Glomerular visceral epithelial cell (primary cell): ENCODE measurements around the gene ACVR1.
A peak's percentile ranks its signal among the peaks of the same experiment; 100 is the strongest.
"Not testable (repeated sequence)": the region's sequence is repeated elsewhere in the genome, so short reads cannot be mapped to it uniquely, and the experiment has no call there.

Experiments
- DNase-seq: peaks from one replicate; pipeline ENCODE4 v3.0.0-alpha.2; 2016; ENCODE audit errors: extremely low spot score

ACVR1 gene

DNA sequence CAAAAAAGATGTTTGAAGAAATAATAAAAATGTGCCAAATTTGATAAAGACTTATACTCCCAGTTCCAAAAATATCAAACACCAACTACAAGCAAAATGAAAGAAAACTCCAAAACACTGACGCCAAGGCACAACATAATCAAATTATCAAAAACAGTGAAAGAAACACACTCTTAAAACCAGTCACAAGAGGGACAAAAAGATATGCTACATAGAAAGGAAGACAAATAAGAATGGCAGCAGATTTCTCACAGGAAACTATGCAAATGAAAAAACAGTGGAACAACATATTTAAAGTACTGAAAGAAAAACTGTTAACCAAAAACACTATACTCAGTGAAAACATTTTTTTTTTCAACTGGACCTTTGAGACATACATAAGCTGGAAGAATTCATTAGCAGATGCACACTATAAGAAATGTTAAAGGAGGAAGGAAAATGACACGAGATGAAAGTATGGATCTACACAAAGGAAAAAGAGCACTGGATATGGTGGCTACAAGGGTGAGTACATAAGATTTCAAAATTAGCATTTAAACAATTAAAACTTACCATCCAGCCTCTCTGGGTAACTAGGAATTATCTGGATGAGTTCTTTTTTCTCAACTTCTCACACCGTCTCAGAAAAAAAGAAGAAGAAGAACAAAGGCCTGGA is 153.4 kb downstream of the ACVR1 start:
- DNase-seq, result peak; percentile 9

- DNase-seq, result no peak
These were observed 155.6 kb downstream of the ACVR1 start for GRCh38 chr2:157720504-157720903.

GRCh38 chr2:157704653-157705052 is 171.5 kb downstream of the ACVR1 start:
- DNase-seq, result not testable (repeated sequence)

DNA sequence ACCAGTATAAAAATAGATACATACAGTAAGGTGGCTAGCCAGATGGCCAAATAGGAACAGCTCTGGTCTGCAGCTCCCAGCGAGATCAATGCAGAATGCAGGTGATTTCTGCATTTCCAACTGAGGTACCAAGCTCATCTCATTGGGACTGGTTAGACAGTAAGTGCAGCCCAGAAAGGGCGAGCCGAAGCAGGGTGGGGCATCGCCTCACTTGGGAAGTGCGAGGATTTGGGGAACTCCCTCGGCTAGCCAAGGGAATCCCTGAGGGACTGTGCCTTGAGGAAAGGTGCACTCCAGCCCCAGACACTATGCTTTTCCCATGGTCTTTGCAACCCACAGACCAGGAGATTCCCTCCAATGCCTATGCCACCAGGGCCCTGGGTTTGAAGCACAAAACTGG is 172.0 kb downstream of the ACVR1 start:
- DNase-seq, result not testable (repeated sequence)

GRCh38 chr2:157699806-157700205 is 176.3 kb downstream of the ACVR1 start:
- no peak for DNase-seq

GRCh38 chr2:157699009-157699408 is 177.1 kb downstream of the ACVR1 start:
- no peak for DNase-seq

DNA sequence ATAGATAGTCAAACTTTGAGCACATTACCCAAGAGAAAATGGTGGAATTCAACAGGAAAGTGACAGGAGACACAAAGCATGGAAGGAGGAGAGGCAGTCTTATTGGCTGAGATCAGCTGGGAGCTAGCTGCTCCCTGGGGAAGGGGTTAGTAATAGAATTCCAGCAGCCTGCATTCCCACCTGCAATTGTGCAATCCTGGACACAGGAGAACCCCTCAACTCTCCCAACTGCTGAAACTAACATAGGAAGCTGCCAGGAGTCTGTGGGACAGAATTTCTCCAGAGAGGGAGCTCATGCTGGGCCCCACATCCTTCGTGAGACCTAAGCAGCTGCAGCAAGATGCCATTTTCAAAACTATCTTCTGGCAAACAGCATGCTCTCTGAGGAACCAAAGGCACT is 177.7 kb downstream of the ACVR1 start:
- no peak for DNase-seq

DNA sequence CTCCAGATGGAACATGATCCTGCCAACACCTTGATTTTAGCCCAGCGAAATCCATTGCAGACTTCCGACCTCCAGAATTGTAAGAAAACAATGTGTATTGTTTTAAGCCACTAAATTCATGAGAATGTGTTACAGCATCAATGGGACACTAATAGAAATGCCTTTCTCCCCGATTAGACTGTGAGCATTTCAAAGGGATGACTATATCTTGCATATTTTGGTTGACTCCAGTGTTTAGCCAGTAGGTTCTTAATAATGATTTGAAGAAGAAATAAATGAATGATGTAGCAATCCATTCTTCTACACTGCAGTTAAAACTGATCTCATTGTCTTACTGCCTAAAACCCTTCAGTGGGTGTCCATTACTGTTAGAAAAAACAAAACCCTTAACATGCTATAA is 180.1 kb downstream of the ACVR1 start:
- DNase-seq, result no peak

DNA sequence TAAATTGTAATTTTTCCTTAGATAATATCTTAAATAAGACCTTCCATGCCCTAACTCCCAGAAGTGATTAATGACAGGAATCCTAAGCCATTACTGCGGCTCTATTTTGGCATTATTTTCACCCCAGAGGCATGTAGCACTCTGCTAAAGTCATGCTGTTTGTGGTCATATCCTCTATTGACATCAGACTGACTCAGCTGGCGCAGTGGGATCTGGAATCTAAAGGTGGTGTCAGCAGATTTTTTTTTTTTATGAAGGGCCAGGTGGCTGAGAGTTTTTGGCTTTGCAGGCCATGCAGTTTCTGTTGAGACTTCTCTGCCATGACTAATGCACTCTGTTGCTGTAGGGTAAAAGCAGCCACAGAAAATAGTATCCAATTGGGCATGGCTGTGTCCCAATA is 183.4 kb downstream of the ACVR1 start:
- peak; percentile 83 for DNase-seq

DNA sequence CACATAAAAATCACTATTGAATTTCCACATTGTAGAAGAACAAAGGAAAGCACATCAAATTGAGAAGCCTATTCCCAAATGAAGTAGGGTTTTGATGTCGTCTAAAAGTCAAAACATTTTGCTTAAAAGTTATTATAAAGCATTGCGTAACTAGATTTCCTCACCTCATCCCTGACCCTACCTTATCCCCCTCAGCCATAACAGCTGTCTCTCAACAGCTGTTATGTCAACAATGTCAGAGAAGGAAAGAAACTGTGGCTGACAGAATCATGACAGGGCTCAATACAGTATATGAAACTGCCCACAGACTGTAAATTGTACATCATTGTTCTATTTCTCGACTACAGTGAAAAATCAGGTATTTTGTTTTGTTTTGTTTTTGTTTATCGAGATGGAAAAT is 184.4 kb downstream of the ACVR1 start:
- DNase-seq, result no peak

GRCh38 chr2:157691131-157691530 is 185.0 kb downstream of the ACVR1 start:
- no peak for DNase-seq
